Coronary artery (tissue), 2 donors: Measurements from ENCODE around the gene FAR2.
"Not testable (repeated sequence)": the region's sequence is repeated elsewhere in the genome, so short reads cannot be mapped to it uniquely, and the experiment has no call there.

Experiments
- DNase-seq: peaks from one replicate; pipeline ENCODE4 v3.0.0-alpha.2; 2017; ENCODE audit warnings: low spot score
- H3K27ac ChIP-seq, 2 donors: fragments of 200-600 bp; sonication (generic); one replicate each; pipeline ENCODE4 v1.5.1; 2016 to 2019
- H3K4me3 ChIP-seq: fragments of 200-600 bp; sonication (generic); 2 replicates; pipeline ENCODE4 v1.5.1; 2016; ENCODE audit warnings: mild to moderate bottlenecking, moderate library complexity
- TF ChIP-seq, protein P1 (sequence below): fragments of 200-600 bp; sonication (generic); IDR thresholded peaks from one replicate; pipeline ENCODE4 v1.5.1; 2019; ENCODE audit warnings: antibody characterized with exemption

FAR2 gene

DNA sequence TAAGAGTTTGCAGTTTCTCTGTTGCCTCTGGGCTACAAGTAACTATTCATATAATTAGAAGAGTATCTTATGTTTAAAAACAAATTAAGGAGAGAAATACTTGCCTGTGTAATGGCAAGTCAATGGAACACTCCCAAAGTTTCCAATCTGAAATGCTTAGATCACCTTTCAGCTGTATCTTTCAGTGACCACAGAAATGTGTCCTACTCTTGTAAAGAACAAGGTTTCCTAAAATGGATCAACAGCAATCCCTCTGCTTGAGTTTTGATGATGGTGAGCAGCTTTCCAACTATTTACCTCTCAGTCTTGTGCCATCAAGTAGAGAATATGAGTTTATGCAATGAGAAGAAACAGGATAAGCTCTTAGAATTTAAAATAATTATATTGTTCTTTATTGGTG, 139.0 kb downstream of the FAR2 start:
- Histone ChIP-seq H3K4me3 (no peak overlapping the region), H3K27ac (no peak overlapping the region)
- no peak for DNase-seq
- TF ChIP-seq, protein P1, sequence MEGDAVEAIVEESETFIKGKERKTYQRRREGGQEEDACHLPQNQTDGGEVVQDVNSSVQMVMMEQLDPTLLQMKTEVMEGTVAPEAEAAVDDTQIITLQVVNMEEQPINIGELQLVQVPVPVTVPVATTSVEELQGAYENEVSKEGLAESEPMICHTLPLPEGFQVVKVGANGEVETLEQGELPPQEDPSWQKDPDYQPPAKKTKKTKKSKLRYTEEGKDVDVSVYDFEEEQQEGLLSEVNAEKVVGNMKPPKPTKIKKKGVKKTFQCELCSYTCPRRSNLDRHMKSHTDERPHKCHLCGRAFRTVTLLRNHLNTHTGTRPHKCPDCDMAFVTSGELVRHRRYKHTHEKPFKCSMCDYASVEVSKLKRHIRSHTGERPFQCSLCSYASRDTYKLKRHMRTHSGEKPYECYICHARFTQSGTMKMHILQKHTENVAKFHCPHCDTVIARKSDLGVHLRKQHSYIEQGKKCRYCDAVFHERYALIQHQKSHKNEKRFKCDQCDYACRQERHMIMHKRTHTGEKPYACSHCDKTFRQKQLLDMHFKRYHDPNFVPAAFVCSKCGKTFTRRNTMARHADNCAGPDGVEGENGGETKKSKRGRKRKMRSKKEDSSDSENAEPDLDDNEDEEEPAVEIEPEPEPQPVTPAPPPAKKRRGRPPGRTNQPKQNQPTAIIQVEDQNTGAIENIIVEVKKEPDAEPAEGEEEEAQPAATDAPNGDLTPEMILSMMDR = no peak

DNA sequence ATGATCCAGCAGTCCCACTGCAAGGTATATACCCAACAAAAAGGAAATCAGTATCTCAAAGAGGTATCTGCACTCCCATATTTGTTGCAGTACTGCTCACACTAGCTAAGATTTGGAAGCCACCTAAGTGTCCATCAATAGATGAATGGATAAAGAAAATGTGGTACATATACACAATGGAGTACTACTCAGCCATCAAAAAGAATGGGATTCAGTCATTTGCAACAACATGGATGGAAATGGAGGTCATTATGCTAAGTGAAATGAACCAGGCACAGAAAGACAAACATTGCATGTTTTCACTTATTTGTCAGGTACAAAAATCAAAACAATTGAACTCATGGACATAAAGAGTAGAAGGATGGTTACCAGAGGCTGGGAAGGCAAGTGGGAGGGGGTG, 141.4 kb downstream of the FAR2 start:
- H3K27ac ChIP-seq, H3K4me3 ChIP-seq, DNase-seq: not testable (repeated sequence)

DNA sequence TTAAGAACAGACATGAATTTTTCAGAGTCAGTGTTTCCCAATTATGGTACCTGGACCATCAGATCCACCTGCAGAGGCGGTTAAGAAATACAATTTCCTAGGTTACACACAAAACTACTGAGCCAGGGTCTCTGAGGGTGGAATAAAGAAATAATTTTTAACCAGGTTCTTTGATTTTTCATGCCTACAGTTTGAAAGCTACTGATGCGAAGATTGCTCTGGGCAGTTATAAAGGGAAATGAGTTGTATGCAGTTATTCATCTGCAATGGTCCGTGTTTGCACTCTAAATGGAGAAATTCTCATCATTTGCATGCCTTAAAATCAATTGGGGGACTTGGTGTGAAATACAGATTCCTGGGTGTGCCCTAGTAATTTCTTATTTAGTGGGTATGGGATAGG, 142.1 kb downstream of the FAR2 start:
- TF ChIP-seq, protein P1 = no peak
- Histone ChIP-seq H3K27ac (no peak overlapping the region), H3K4me3 (no peak overlapping the region)
- DNase-seq = no peak

DNA sequence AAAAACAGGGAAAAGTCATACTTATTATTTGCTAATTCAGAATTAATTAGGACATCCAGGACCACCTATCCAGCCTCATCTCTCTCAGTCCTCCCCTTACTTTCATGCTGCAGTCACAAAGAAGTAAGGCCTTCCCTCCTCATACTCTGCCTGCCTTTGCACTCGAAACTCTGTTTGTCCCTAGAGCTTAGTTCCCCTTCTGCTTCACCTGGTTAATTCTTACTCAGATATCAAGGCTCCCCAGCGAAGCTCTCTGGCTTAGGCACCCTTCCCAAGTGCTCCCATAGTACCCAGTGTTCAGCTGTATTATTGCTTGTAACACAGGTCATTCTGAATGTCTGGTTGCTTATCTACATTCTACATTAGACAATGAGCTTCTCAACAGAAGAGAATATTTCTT, 150.6 kb downstream of the FAR2 start:
- no peak for DNase-seq
- H3K27ac ChIP-seq = no peak overlapping the region
- H3K4me3 ChIP-seq = no peak overlapping the region
- TF ChIP-seq, protein P1 = no peak

DNA sequence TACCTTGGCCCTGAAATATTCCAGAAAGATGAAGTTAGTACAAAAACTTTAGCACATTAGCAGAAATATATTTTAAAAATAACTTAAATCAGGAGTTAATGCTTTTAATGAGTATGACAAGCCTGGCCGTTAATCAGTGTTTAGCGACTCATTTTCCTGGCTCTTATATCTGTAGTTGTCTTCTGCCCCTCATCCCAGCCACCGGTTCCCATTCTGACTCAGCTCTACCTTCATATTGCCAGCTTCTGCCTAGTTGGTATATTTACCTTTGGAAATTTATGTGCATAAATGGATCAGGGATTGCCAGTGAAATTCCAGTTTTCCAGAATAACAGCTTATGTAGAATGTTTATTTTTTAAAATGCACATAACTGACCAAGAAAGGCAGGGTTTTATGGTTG, 152.0 kb downstream of the FAR2 start:
- Histone ChIP-seq H3K27ac (no peak overlapping the region), H3K4me3 (no peak overlapping the region)
- no peak for DNase-seq
- TF ChIP-seq, protein P1 = no peak

GRCh38 chr12:29304388-29304787, 155.3 kb downstream of the FAR2 start:
- DNase-seq = no peak
- TF ChIP-seq, protein P1 = no peak
- H3K4me3 ChIP-seq = no peak overlapping the region
- H3K27ac ChIP-seq = no peak overlapping the region

- TF ChIP-seq, protein P1 = no peak
- H3K4me3 ChIP-seq = no peak overlapping the region
- H3K27ac ChIP-seq = no peak overlapping the region
- DNase-seq = no peak
Observed at GRCh38 chr12:29306266-29306665, 157.2 kb downstream of the FAR2 start.

DNA sequence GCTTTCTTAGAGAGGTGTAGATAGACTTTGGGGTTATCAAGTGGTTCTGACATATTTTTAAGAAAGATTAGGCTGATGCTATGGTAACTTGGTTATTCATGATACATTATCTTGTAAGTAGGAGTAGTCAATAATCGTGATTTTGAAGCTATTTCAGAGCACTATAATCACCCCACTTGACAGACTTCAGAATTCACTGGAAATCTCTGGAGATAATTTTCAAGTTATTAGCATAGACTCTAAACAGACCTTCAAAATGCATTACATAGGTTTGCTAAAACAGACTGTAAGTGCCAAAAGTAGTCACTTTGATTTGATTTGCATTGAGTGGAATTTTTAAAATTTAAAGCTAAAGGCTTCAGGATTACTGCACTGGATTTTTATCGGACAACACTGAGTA, 157.6 kb downstream of the FAR2 start:
- Histone ChIP-seq H3K27ac (no peak overlapping the region), H3K4me3 (no peak overlapping the region)
- TF ChIP-seq, protein P1 = no peak
- no peak for DNase-seq
